PFSK-1 (cell line): ENCODE measurements around the gene TLX2.

ENCODE experiments used
- TAF1 ChIP-seq: IDR thresholded peaks from 2 replicates; pipeline ENCODE4 v1.6.1; 2012; ENCODE audit warnings: low read length, control low read depth, borderline replicate concordance; ENCODE audit not compliant: insufficient read depth
- TF ChIP-seq, protein P1 (sequence below), 2 experiments: IDR thresholded peaks; 2 replicates each; pipeline versions ENCODE4 v1.6.1 to v1.8.0; 2011 to 2012; ENCODE audit warnings: low read depth in 2 of 2, low read length in 2 of 2, control low read depth in 1 of 2, inconsistent platforms in 1 of 2, mild to moderate bottlenecking in 1 of 2, moderate library complexity in 1 of 2; ENCODE audit not compliant: insufficient read depth in 1 of 2

DNA sequence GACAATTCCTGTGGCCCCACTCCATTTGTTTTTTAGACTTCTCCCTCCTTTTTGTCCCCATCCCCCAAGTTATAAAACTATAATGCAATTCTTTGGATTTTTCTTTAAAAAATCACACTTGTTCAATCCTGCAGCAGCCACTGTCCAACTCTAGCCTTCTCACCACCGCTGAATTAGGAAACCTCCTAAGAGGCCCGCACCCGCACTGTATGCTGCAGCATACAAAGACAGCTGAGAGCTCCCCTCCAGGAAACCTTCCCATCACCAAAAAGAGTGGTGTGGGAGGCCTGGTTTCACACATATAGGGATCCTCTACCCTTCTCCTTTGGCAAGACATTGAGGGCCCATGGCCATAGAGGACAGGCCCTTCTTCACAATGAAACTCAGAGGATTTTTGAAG lies 9.7 kb upstream of the TLX2 start:
- TF ChIP-seq TAF1, result no peak
- TF ChIP-seq, protein P1, sequence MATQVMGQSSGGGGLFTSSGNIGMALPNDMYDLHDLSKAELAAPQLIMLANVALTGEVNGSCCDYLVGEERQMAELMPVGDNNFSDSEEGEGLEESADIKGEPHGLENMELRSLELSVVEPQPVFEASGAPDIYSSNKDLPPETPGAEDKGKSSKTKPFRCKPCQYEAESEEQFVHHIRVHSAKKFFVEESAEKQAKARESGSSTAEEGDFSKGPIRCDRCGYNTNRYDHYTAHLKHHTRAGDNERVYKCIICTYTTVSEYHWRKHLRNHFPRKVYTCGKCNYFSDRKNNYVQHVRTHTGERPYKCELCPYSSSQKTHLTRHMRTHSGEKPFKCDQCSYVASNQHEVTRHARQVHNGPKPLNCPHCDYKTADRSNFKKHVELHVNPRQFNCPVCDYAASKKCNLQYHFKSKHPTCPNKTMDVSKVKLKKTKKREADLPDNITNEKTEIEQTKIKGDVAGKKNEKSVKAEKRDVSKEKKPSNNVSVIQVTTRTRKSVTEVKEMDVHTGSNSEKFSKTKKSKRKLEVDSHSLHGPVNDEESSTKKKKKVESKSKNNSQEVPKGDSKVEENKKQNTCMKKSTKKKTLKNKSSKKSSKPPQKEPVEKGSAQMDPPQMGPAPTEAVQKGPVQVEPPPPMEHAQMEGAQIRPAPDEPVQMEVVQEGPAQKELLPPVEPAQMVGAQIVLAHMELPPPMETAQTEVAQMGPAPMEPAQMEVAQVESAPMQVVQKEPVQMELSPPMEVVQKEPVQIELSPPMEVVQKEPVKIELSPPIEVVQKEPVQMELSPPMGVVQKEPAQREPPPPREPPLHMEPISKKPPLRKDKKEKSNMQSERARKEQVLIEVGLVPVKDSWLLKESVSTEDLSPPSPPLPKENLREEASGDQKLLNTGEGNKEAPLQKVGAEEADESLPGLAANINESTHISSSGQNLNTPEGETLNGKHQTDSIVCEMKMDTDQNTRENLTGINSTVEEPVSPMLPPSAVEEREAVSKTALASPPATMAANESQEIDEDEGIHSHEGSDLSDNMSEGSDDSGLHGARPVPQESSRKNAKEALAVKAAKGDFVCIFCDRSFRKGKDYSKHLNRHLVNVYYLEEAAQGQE (IDR thresholded peaks at IDR 0.05; ENCODE audit: insufficient read depth in 1 of 2, low read depth in 2 of 2, low read length in 2 of 2), result no peak
